Colonic mucosa (tissue), 4 donors: ENCODE data around the gene PLTP. TPM values are rescaled to one million over a fixed set of nuclear protein-coding genes. Genes with fewer than 3 reads are reported as not detected.

Experiments
- DNase-seq: peaks from one replicate; pipeline ENCODE4 v3.0.0-alpha.2; 2020
- H3K27ac ChIP-seq: fragments of 200-600 bp; one replicate; pipeline ENCODE4 v1.8.0; 2021
- H3K27me3 ChIP-seq: fragments of 200-600 bp; one replicate; pipeline ENCODE4 v1.8.0; 2021
- H3K36me3 ChIP-seq: fragments of 200-600 bp; one replicate; pipeline ENCODE4 v1.8.0; 2021
- H3K4me1 ChIP-seq: fragments of 200-600 bp; one replicate; pipeline ENCODE4 v1.8.0; 2021; ENCODE audit warnings: mild to moderate bottlenecking
- H3K4me3 ChIP-seq: fragments of 200-600 bp; one replicate; pipeline ENCODE4 v1.8.0; 2021
- H3K9ac ChIP-seq, 2 donors: one replicate each; pipeline ENCODE4 v1.7.0; 2013; ENCODE audit warnings: control low read depth in 2 of 2, low read depth in 2 of 2, low read length in 2 of 2
- H3K9me3 ChIP-seq: fragments of 200-600 bp; one replicate; pipeline ENCODE4 v1.8.0; 2021
- intact Hi-C: fragments of 100-400 bp; cut with DNase I; formaldehyde crosslinking; loops from one replicate; pipeline ENCODE4 v1.14.1; 2022
- total RNA-seq, 2 donors: library from RNA; stranded (reverse); fragmentation: NEBNext Ultra II Directional in 1 of 2; extraction: Animal tissue kit (Norgen Biotek cat#: 25700) in 1 of 2; gene quantifications; one replicate each; pipeline ENCODE4 v1.2.1, GENCODE V29; 2021
- TF ChIP-seq, protein P1 (sequence below): fragments of 200-600 bp; IDR thresholded peaks from one replicate; pipeline ENCODE4 v1.8.0; 2022; ENCODE audit warnings: antibody characterized with exemption, mild to moderate bottlenecking
- donor health status: healthy.
- donor health status: DM: no; HTN: no; CAD: no.
- donor health status: DM: no; HTN: no; CAD: no.

The PLTP gene
- total RNA-seq, 2 donors from 2014 or later, result 17.4 to 36.2 TPM

DNA sequence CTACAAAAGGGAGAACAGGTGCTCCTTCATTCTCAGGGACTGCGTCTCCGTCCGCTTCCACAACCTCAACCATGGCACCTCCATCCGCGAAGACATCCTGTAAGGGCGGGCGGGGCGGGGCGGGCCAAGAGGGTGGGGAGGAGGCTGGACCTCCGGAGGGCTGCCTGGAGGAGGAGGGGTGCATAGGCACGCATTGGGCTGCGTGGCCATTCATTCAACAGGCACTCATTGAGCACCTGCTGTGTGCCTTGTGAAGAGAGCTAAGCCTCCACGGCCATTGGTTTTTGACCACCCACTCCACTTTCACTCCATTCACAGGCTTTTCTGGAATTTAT, 54.1 kb downstream of the PLTP start:
- H3K36me3 ChIP-seq, result no peaks in the 10 kb centered on the region
- DNase-seq, result no peak
- H3K4me1 ChIP-seq, result peaks cover 17% of the 10 kb centered on the region
- peak overlapping the region; percentile 75 to 87 for H3K9ac ChIP-seq
- H3K9me3 ChIP-seq, result no peaks in the 10 kb centered on the region
- peak overlapping the region; percentile 91 for H3K4me3 ChIP-seq
- TF ChIP-seq, protein P1, sequence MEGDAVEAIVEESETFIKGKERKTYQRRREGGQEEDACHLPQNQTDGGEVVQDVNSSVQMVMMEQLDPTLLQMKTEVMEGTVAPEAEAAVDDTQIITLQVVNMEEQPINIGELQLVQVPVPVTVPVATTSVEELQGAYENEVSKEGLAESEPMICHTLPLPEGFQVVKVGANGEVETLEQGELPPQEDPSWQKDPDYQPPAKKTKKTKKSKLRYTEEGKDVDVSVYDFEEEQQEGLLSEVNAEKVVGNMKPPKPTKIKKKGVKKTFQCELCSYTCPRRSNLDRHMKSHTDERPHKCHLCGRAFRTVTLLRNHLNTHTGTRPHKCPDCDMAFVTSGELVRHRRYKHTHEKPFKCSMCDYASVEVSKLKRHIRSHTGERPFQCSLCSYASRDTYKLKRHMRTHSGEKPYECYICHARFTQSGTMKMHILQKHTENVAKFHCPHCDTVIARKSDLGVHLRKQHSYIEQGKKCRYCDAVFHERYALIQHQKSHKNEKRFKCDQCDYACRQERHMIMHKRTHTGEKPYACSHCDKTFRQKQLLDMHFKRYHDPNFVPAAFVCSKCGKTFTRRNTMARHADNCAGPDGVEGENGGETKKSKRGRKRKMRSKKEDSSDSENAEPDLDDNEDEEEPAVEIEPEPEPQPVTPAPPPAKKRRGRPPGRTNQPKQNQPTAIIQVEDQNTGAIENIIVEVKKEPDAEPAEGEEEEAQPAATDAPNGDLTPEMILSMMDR, result no peak
- intact Hi-C loops, result no loop called here
- no peaks in the 10 kb centered on the region for H3K27me3 ChIP-seq
- H3K27ac ChIP-seq, result peak overlapping the region; percentile 80

DNA sequence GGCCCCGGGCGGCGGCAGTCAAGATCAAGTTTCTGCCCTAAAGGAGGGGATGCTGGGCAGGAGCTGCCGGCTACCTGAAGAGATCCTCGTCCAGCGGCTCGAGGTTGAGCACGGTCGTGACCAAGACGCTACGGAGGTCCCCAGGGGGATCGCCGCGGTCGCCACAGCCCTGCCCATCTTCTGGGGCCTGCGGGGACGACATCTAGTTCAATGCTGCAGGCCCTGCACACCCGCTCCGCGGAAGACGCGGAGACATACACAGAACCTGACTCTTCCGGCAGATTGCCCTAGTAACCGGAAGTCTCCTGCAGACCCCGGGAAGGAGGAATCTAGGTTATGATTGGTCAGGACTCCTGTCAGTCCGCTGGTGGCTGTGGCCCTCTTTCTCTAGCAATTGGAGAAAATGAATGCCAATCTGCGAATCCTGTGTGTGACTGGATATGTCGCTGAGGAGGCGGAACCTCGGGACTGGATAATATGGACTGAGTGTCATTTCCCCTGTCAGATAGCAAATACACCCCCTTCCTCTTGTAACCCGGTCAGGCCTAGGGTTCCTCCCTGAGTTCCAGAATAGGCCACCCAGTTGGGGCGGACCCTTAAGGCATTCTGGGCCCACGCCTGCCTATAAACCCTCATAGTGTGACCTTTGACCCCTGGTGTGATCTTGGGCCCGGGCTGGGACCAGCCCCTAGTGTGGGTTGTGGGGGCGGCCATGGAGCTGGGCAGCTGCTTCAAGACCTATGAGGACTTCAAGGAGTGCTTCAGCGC, 54.7 kb downstream of the PLTP start, which contains the start of the genes ACOT8 and ZSWIM3:
Gene ACOT8, minus strand, starts transcription at position 279 of the 768 bp plus-strand sequence. Its CDS starts 77 bp downstream, at position 202.
Gene ZSWIM3, plus strand, starts transcription at position 501 of the 768 bp plus-strand sequence. Its CDS starts 212 bp downstream, at position 713.
- Histone ChIP-seq H3K4me3 (peak within 1 kb of the TSS; percentile 91), H3K36me3 (no peaks in the 10 kb centered on the region), H3K4me1 (peaks cover 17% of the 10 kb centered on the region), H3K27ac (peak within 1 kb of the TSS; percentile 80), H3K27me3 (no peaks in the 10 kb centered on the region), H3K9me3 (no peaks in the 10 kb centered on the region), H3K9ac (peak within 1 kb of the TSS; percentile 87)
- intact Hi-C loops, result no loop called here
- TF ChIP-seq, protein P1, result no peak
- DNase-seq, result peak; percentile 99

- H3K27ac ChIP-seq, result no peak overlapping the region
- H3K27me3 ChIP-seq, result no peaks in the 10 kb centered on the region
- no peak overlapping the region for H3K4me3 ChIP-seq
- TF ChIP-seq, protein P1, result no peak
- H3K36me3 ChIP-seq, result no peaks in the 10 kb centered on the region
- H3K9ac ChIP-seq, result no peak overlapping the region
- no peak for DNase-seq
- no peaks in the 10 kb centered on the region for H3K9me3 ChIP-seq
- intact Hi-C loops, result no loop called here
- peaks cover 11% of the 10 kb centered on the region for H3K4me1 ChIP-seq
Measured at GRCh38 chr20:45853484-45853883, 58.5 kb downstream of the PLTP start.

- intact Hi-C loops, result no loop called here
- no peak overlapping the region for H3K27ac ChIP-seq
- no peak for DNase-seq
- H3K4me1 ChIP-seq, result peaks cover 6% of the 10 kb centered on the region
- TF ChIP-seq, protein P1, result no peak
- H3K36me3 ChIP-seq, result no peaks in the 10 kb centered on the region
- H3K9ac ChIP-seq, result no peak overlapping the region
- no peak overlapping the region for H3K4me3 ChIP-seq
- no peaks in the 10 kb centered on the region for H3K9me3 ChIP-seq
- H3K27me3 ChIP-seq, result no peaks in the 10 kb centered on the region
Measured at GRCh38 chr20:45852326-45852725, 59.6 kb downstream of the PLTP start.

DNA sequence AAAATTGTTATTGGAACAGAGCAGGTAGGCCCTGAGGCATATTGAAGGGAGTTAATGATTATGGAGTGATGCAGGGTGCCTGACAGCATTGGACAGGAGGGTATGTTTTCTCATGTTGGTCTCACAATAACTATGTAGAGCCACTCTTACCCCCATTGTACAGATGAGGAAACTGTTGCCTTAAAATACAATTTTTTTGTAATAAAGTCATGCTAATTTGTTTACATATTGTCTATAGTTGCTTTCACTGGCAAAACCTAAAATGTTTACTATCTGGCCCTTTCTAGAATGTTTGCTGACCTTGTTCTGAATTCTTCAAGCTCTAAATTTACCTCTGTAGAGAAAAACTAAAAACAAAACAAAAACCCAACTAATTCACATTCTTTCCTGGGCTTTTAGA, 60.5 kb downstream of the PLTP start:
- Histone ChIP-seq H3K9ac (no peak overlapping the region), H3K4me3 (no peak overlapping the region), H3K36me3 (no peaks in the 10 kb centered on the region), H3K27me3 (no peaks in the 10 kb centered on the region), H3K27ac (no peak overlapping the region), H3K9me3 (no peaks in the 10 kb centered on the region), H3K4me1 (peaks cover 6% of the 10 kb centered on the region)
- TF ChIP-seq, protein P1, result no peak
- DNase-seq, result no peak
- intact Hi-C loops, result no loop called here
